ENCODE results near the gene TAF11L7.
"Not testable (repeated sequence)": the region's sequence is repeated elsewhere in the genome, so short reads cannot be mapped to it uniquely, and the experiment has no call there.

The TAF11L7 gene

DNA sequence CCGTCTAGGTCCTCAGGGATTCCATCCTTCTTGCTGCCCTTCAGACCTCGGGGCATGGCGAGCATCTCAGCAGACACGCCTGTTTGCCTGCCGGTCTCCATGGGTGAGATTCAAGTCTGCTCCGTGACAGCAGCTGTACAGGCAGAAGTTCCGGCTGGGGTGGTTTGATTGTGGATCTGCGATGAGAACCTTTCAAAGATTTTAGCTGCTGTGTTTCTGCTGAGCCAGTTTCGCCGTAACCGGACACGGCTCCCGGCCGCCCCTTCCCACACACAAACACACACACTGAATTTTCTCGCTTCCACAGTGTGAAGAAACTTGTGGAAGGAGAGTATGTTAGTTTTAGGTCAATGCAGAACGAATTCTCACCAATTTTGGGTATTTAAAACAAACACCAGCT lies at the start of gene TAF11L7:
TSS of gene TAF11L7 (minus strand) at position 101 of the 400 bp plus-strand sequence.
- not testable (repeated sequence) for DNase-seq (ENCODE audit: low read depth, low spot score)

DNA sequence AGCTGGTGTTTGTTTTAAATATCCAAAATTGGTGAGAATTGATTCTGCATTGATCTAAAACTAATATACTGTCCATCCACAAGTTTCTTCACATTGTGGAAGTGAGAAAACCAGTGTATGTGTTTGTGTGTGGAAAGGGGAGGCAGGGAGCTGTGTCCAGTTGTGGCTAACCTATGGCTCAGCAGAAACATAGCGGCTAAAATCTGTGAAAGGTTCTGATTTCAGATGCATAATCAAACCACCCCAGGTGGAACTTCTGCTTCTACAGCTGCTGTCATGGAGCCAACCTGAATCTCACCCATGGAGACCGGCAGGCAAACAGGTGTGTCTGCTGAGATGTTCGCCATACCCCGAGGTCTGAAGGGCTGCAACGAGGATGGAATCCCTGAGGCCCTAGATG lies 48.6 kb upstream of the TAF11L7 start, which contains the start of gene TAF11L14:
TSS of gene TAF11L14 (plus strand) at position 301 of the 400 bp plus-strand sequence.
- no peak for DNase-seq (ENCODE audit: low read depth, low spot score)

DNA sequence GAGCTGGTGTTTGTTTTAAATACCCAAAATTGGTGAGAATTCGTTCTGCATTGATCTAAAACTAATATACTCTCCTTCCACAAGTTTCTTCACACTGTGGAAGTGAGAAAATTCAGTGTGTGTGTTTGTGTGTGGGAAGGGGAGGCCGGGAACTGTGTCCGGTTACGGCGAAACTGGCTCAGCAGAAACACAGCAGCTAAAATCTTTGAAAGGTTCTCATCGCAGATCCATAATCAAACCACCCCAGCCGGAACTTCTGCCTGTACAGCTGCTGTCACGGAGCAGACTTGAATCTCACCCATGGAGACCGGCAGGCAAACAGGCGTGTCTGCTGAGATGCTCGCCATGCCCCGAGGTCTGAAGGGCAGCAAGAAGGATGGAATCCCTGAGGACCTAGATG lies 46.2 kb upstream of the TAF11L7 start, which contains the start of gene TAF11L13:
TSS of gene TAF11L13 (plus strand) at position 301 of the 400 bp plus-strand sequence.
- DNase-seq (ENCODE audit: low read depth, low spot score): not testable (repeated sequence)

DNA sequence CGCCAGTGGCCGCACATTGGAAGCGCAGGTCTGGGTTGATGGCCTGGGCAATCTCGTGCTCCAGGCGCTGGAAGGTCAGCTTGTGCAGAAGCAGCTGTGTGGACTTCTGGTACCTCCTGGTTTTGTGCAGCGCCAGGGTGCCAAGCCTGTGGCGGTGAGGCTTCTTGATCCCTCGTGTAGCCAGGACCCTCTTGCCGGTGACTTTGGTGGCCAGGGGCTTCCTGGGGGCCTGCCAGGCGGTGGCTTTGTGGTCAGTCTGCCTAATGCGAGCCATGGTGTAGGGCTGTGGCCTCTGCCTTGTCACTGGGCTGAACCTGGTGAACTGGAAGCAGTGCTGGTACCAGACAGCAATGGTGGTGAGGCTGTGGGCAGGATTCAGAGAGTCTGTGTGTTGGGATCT lies 40.1 kb upstream of the TAF11L7 start:
- DNase-seq (ENCODE audit: low read depth, low spot score): no peak

DNA sequence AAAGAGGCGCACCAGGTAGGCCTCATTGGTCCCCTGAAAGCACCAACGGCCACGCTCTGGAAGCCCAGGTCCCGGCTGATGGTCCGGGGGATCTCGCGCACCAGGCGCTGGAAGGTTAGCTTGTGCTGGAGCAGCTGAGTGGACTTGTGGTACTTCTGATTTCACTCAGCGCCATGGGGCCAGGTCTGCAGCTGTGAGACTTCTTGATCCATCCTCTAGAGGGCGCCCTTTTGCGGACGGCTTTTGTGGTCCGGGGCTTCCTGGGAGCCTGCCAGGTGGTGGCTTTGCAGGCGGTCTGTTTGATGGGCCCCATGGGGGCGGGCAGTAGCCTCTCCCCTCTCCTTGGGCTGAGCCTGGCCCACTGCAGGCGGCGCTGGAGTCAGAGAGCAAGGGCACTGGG lies 35.1 kb upstream of the TAF11L7 start:
- DNase-seq (ENCODE audit: low read depth, low spot score): no peak

DNA sequence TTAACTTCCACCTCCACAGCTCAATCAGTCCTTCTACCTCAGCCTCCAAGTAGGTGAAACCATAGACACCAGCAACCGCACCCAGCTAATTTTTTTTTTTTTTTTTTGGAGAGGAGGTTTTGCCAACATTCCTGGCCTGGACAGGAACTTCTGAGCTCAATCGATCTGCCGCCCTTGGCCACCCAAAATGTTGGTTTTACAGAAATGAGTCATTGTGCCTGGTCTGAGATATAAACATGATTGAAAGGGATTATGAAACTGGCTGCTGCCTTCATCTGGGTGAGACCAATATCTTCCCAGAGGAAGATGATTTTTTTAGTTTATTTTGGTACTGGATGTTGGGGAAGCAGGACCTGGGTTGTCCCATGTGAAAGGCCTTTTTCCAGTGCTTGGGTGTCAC lies 33.8 kb upstream of the TAF11L7 start:
- no peak for DNase-seq (ENCODE audit: low read depth, low spot score)

DNA sequence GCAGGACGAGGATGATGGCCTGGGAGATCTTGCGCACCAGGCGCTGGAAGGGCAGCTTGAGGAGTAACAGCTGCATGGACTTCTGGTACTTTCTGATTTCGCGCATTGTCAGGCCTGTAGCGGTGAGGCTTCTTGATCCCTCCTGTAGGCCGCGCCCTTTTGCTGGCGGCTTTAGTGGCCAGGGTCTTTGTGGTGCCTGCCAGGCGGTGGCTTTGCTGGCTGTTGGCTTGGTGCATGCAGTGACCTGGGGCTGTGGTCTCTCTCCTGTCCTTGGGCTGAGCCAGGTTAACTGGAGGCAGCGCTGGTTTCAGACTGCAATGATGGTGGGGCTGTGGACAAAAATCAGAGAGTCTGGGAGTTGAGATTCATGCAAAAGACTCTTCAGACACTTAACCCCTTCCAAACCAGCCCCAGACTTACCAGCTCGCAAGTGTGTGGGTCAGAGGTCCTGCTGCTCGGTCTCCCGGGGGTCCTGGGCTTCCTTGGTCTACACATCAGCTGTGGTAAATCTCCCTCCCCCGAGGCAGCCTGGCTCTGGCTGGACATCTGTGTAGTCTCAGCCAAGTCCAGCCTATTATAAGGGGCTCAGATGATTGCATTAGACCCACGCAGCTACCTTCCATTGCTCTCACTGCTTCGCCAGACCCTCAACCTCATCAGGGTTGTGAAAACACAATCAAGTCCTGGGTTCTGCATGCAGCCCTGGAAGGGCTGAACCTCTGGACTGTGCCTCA lies 29.5 kb upstream of the TAF11L7 start:
- no peak for DNase-seq (ENCODE audit: low read depth, low spot score)

DNA sequence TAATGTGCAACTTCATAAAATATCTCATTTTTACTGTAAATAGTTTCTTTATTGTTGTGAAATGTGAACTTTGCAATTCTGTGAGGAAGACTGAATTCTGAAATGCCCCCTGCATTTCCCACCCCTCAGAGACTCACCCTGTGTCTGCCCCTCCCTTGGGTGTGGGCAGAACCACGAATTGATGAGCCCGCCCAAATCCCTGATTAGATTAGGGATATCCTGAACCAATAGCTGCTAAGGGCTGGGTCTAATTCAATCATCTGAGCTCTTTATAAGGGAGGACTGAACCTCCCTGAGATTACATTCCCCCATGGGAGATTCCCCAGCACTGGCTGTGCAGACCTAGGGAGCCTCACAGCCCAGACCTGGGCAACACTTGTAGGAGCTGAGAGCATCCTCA lies 24.5 kb upstream of the TAF11L7 start, which contains the start of gene TAF11L12:
TSS of gene TAF11L12 (plus strand) at position 301 of the 400 bp plus-strand sequence.
- DNase-seq (ENCODE audit: low read depth, low spot score): not testable (repeated sequence)

DNA sequence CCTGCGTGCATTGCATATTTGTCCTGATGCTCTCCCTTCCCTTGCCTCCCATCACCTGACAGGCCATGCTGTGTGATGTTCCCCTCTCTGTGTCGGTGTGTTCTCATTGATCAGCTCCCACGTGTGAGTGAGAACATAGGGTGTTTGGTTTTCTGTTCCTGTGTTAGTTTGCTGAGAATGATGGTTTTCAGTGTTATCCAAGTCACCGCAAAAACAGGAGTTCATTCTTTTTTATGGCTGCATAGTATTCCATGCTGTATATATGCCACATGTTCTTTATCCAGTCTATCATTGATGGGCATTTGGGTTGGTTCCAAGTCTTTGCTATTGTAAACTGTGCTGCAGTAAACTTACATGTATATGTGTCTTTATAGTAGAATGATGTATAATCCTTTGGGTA lies 21.9 kb upstream of the TAF11L7 start:
- DNase-seq (ENCODE audit: low read depth, low spot score): not testable (repeated sequence)

DNA sequence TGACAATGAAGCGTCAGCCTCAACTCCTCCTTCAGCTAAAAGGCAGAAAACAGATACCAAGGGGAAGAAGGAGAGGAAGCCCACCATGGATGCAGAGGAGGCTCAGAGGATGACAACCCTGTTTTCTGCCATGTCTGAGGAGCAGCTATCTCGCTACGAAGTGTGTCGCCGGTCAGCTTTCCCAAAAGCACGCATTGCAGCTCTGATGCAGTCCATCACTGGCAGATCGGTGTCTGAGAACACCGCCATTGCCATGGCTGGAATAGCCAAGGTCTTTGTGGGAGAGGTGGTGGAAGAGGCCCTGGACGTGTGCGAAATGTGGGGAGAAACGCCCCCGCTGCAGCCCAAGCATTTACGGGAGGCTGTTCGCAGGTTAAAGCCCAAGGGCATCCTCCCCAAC lies 19.4 kb upstream of the TAF11L7 start:
- no peak for DNase-seq (ENCODE audit: low read depth, low spot score)

DNA sequence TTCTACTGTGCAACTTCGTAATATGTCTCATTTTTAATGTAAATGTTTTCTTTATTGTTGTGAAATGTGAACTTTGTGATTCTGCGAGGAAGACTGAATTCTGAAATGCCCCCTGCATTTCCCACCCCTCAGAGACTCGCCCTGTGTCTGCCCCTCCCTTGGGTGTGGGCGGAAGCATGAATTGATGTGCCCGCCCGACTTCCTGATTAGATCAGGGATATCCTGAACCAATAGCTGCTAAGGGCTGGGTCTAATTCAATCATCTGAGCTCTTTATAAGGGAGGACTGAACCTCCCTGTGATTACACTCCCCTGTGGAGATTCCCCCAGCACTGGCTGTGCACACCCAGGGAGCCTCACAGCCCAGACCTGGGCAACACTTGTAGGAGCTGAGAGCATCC lies 18.3 kb upstream of the TAF11L7 start, which contains the start of gene TAF11L11:
TSS of gene TAF11L11 (plus strand) at position 304 of the 400 bp plus-strand sequence.
- DNase-seq (ENCODE audit: low read depth, low spot score): not testable (repeated sequence)

DNA sequence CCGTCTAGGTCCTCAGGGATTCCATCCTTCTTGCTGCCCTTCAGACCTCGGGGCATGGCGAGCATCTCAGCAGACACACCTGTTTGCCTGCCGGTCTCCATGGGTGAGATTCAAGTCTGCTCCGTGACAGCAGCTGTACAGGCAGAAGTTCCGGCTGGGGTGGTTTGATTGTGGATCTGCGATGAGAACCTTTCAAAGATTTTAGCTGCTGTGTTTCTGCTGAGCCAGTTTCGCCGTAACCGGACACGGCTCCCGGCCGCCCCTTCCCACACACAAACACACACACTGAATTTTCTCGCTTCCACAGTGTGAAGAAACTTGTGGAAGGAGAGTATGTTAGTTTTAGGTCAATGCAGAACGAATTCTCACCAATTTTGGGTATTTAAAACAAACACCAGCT lies 12.2 kb upstream of the TAF11L7 start, which contains the start of gene TAF11L10:
TSS of gene TAF11L10 (minus strand) at position 101 of the 400 bp plus-strand sequence.
- not testable (repeated sequence) for DNase-seq (ENCODE audit: low read depth, low spot score)

DNA sequence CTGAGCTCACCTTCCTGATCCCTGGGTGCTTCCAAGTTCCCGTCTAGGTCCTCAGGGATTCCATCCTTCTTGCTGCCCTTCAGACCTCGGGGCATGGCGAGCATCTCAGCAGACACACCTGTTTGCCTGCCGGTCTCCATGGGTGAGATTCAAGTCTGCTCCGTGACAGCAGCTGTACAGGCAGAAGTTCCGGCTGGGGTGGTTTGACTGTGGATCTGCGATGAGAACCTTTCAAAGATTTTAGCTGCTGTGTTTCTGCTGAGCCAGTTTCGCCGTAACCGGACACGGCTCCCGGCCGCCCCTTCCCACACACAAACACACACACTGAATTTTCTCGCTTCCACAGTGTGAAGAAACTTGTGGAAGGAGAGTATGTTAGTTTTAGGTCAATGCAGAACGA lies 8.7 kb upstream of the TAF11L7 start, which contains the start of gene TAF11L9:
TSS of gene TAF11L9 (minus strand) at position 140 of the 400 bp plus-strand sequence.
- not testable (repeated sequence) for DNase-seq (ENCODE audit: low read depth, low spot score)

DNA sequence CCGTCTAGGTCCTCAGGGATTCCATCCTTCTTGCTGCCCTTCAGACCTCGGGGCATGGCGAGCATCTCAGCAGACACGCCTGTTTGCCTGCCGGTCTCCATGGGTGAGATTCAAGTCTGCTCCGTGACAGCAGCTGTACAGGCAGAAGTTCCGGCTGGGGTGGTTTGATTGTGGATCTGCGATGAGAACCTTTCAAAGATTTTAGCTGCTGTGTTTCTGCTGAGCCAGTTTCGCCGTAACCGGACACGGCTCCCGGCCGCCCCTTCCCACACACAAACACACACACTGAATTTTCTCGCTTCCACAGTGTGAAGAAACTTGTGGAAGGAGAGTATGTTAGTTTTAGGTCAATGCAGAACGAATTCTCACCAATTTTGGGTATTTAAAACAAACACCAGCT lies 5.3 kb upstream of the TAF11L7 start, which contains the start of gene TAF11L8:
TSS of gene TAF11L8 (minus strand) at position 101 of the 400 bp plus-strand sequence.
- not testable (repeated sequence) for DNase-seq (ENCODE audit: low read depth, low spot score)
